T-helper 17 cell (primary cell): ENCODE data around the gene PIN1. TPM values are rescaled to one million over a fixed set of nuclear protein-coding genes. Genes with fewer than 3 reads are reported as not detected.
A peak's percentile ranks its signal among the peaks of the same experiment; 100 is the strongest.
"Not testable (repeated sequence)": the region's sequence is repeated elsewhere in the genome, so short reads cannot be mapped to it uniquely, and the experiment has no call there.

Experiments
- ATAC-seq: fragments of 150-1000 bp; cut with Tn5 transposase; 2 replicates; pipeline ENCODE4 v1.10.0; 2021; ENCODE audit warnings: mild to moderate bottlenecking, moderate library complexity
- DNase-seq, 3 donors: peaks; one replicate each; pipeline versions ENCODE4 v3.0.0 to v3.0.0-alpha.2; 2020 to 2021
- H3K9me3 ChIP-seq: one replicate; pipeline ENCODE4 v1.7.0; 2013; ENCODE audit warnings: low read length, mild to moderate bottlenecking; ENCODE audit not compliant: control insufficient read depth, poor library complexity, severe bottlenecking
- H3K27ac Mint-ChIP-seq: one replicate; pipeline ENCODE4 v1.8.0; 2022; ENCODE audit warnings: mild to moderate bottlenecking, moderate library complexity, mixed read lengths
- H3K27me3 Mint-ChIP-seq: one replicate; pipeline ENCODE4 v1.8.0; 2022; ENCODE audit warnings: mixed read lengths
- H3K36me3 Mint-ChIP-seq: one replicate; pipeline ENCODE4 v1.8.0; 2022; ENCODE audit warnings: low read depth, mixed read lengths
- H3K4me1 Mint-ChIP-seq: one replicate; pipeline ENCODE4 v1.8.0; 2022; ENCODE audit warnings: mild to moderate bottlenecking, mixed read lengths
- H3K4me3 Mint-ChIP-seq: one replicate; pipeline ENCODE4 v1.8.0; 2022; ENCODE audit warnings: mild to moderate bottlenecking, moderate library complexity, mixed read lengths
- total RNA-seq, 4 donors: library from RNA in 2 of 4; stranded (reverse) in 2 of 4; gene quantifications; one replicate each; pipeline ENCODE4 v1.2.3 and lab custom pipeline; 2022 to 2026

Gene PIN1
- total RNA-seq, 2 donors from 2014 or later = 42.3 to 55.2 TPM

GRCh38 chr19:9796113-9796773, 38.9 kb upstream of the PIN1 start:
- peak; percentile 53 for ATAC-seq
- H3K4me3 Mint-ChIP-seq = peak overlapping the region; percentile 47
- peak overlapping the region; percentile 65 for H3K27ac Mint-ChIP-seq

DNA sequence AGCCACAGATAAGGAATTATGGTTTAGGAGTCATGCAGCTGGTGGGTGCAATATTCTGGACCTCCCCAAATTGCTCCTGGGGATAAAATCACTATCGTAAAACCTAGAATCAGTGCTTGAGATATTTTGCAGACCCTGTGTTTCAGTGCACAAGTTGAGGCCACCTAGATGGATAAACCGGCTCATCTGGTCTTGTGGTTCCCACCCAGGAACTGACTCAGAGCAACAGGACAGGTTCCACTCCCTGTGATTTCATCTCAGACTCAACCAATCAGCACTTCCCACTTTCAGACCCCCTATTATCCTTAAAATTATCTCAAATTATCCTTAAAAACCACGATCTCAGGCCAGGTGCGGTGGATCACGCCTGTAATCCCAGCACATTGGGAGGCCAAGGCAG, 37.2 kb upstream of the PIN1 start:
- ATAC-seq (no peak), DNase-seq (no peak)
- H3K4me3 Mint-ChIP-seq = no peak overlapping the region

More at GRCh38 chr19:9796113-9796773, 38.9 kb upstream of the PIN1 start:
- peak; percentile 46 to 76 (median 71) for DNase-seq
- Mint-ChIP-seq H3K27me3 (no peaks in the 10 kb centered on the region), H3K36me3 (no peaks in the 10 kb centered on the region), H3K4me1 (peaks cover 17% of the 10 kb centered on the region)
- no peaks in the 10 kb centered on the region for H3K9me3 ChIP-seq

DNA sequence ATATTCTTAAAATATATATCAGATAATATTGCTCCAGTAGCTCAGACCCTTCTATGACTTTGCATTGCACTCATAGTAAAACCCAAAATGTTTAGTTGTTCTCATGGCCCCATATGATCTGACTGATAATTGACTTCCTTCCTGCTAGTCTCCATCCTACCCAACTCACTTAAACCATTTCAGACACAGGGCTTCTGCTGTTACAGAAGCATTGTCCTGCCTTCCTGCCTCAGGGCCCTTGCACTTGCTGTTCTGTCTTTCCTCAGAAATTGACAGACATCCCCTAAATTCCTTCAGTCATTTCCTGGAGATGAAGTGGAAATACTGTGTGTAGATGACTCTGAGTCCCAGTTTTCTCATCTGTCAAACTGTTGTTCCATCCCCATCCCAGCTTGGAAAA, 36.0 kb upstream of the PIN1 start:
- Mint-ChIP-seq H3K4me1 (peaks cover 15% of the 10 kb centered on the region), H3K27ac (no peak overlapping the region), H3K4me3 (no peak overlapping the region), H3K27me3 (no peaks in the 10 kb centered on the region), H3K36me3 (no peaks in the 10 kb centered on the region)
- DNase-seq = no peak
- no peak for ATAC-seq
- H3K9me3 ChIP-seq = no peaks in the 10 kb centered on the region

More for the DNA sequence above, 37.2 kb upstream of the PIN1 start:
- Mint-ChIP-seq H3K27ac (peak overlapping the region; percentile 81), H3K36me3 (no peaks in the 10 kb centered on the region), H3K27me3 (no peaks in the 10 kb centered on the region), H3K4me1 (peaks cover 15% of the 10 kb centered on the region)
- no peaks in the 10 kb centered on the region for H3K9me3 ChIP-seq

DNA sequence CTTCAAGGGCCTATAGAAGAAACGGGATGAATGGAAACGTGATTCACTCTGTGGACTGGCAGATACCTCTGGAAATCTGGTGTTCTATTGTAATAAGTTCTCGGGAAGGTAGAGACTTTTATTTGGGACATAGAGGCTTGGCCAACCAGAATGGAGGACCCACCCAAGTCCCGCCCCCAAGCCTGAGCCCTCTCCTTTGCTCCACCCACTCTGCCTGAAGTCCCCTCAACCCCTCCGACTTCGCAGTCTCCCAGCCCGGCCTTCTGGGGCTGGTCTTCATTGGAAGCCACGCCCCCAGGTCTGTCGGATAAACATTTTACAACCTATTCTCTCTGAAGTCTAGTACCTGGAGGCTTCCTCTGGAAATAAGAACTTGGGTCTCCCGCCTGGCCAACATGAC, 33.1 kb upstream of the PIN1 start:
- Mint-ChIP-seq H3K27me3 (no peaks in the 10 kb centered on the region), H3K27ac (no peak overlapping the region), H3K4me1 (peaks cover 11% of the 10 kb centered on the region), H3K4me3 (no peak overlapping the region), H3K36me3 (no peaks in the 10 kb centered on the region)
- DNase-seq (no peak), ATAC-seq (no peak)
- no peaks in the 10 kb centered on the region for H3K9me3 ChIP-seq

DNA sequence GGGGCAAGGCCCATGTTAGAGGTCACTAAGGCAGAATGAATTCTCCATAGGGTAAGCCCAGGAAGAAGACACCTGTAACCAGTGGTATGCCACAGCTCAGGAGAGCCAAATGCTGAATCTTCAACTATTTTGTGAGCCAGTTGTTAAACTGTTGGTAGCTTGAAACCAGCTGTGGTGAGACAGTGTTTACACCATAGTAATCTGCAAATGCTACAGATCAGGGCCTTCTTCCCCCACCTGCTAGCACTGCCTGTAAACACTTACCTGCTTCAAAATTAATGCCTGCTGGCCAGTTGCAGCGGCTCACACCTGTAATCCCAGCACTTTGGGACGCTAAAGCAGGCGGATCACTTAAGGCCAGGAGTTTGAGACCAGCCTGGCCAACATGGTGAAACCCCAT, 28.3 kb upstream of the PIN1 start:
- no peaks in the 10 kb centered on the region for H3K9me3 ChIP-seq
- Mint-ChIP-seq H3K36me3 (peaks cover 3% of the 10 kb centered on the region), H3K27me3 (no peaks in the 10 kb centered on the region), H3K4me3 (no peak overlapping the region), H3K4me1 (peaks cover 14% of the 10 kb centered on the region), H3K27ac (peak overlapping the region; percentile 90)
- no peak for DNase-seq
- no peak for ATAC-seq

GRCh38 chr19:9808855-9809824, 26.0 kb upstream of the PIN1 start:
- peak overlapping the region; percentile 90 for H3K27ac Mint-ChIP-seq
- peak overlapping the region; percentile 41 for H3K4me3 Mint-ChIP-seq
- no peaks in the 10 kb centered on the region for H3K9me3 ChIP-seq
- peaks cover 3% of the 10 kb centered on the region for H3K36me3 Mint-ChIP-seq
- ATAC-seq = peak; percentile 92
- H3K27me3 Mint-ChIP-seq = no peaks in the 10 kb centered on the region
- peaks cover 14% of the 10 kb centered on the region for H3K4me1 Mint-ChIP-seq
- DNase-seq = no peak

- no peaks in the 10 kb centered on the region for H3K27me3 Mint-ChIP-seq
- ATAC-seq (no peak), DNase-seq (no peak)
- peaks cover 14% of the 10 kb centered on the region for H3K4me1 Mint-ChIP-seq
- H3K36me3 Mint-ChIP-seq = peaks cover 3% of the 10 kb centered on the region
- no peaks in the 10 kb centered on the region for H3K9me3 ChIP-seq
- no peak overlapping the region for H3K27ac Mint-ChIP-seq
- no peak overlapping the region for H3K4me3 Mint-ChIP-seq
These were observed 24.0 kb upstream of the PIN1 start for GRCh38 chr19:9811139-9811538.

GRCh38 chr19:9818175-9818733, 16.9 kb upstream of the PIN1 start:
- peaks cover 16% of the 10 kb centered on the region for H3K4me1 Mint-ChIP-seq
- peak overlapping the region; percentile 90 for H3K4me3 Mint-ChIP-seq
- H3K36me3 Mint-ChIP-seq = peaks cover 2% of the 10 kb centered on the region
- peak overlapping the region; percentile 86 for H3K27ac Mint-ChIP-seq
- no peak for DNase-seq
- no peaks in the 10 kb centered on the region for H3K9me3 ChIP-seq
- no peaks in the 10 kb centered on the region for H3K27me3 Mint-ChIP-seq
- ATAC-seq = no peak

DNA sequence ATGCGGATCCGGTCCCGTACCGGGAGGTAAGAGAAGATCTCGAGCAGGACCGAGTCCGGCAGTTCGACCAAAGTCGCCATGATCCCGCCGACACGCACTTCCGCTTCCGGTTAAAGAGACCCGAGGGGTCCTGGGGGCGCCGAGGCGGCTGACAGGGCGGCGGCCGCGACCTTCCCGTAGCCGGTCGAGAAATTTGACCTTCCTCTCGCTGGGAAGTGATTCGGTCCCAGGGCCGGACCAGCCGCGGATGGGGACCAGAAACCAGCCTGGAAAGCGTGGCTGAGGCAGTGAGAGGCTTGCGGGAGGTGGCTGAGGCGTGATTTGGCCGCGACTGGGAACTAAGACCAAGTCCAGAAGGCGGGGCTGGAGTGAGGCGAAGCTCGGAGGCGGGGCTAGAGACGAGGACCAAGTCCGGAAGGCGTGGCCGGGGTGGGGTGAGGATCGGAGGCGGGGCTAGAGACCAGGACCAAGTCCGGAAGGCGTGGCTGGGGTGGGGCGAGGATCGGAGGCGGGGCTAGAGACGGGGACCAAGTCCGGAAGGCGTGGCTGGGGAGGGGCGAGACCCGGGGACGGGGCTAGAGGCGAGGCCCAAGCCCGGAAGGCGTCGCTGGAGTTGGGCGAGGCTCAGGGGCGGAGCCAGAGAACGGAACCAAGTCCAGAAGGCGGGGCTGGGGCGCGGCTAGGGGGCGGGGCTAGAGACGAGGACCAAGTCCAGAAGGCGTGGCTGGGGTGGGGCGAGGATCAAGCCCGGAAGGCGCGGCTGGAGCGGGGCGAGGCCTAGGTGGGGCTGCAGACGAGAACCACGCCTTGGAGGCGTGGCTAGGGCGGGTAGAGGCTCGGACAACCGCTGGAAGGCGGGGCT, 16.2 kb upstream of the PIN1 start, which contains the start of gene FBXL12:
TSS of gene FBXL12 (minus strand) at position 346 of the 862 bp plus-strand sequence. CDS start at position 80, 266 bp downstream.
- H3K4me1 Mint-ChIP-seq = peaks cover 16% of the 10 kb centered on the region

DNA sequence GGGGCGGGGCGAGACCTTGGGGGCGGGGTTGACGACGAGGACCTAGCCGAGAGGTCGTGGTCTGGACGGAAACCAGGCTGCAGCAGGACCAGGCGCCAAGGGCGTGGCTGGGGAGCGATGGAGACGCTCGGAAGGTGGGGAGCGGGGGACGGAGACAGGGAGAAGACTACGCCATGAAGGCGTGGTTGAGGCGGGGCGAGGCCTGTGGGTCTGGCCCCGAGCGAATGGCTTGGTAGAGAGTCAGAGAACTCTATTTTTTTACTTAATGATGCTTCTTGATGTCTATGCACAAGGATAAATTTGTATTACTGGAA, 15.6 kb upstream of the PIN1 start:
- no peak for DNase-seq
- peak overlapping the region; percentile 90 for H3K4me3 Mint-ChIP-seq
- peaks cover 16% of the 10 kb centered on the region for H3K4me1 Mint-ChIP-seq
- H3K27ac Mint-ChIP-seq = peak overlapping the region; percentile 86
- H3K36me3 Mint-ChIP-seq = peaks cover 2% of the 10 kb centered on the region
- no peak for ATAC-seq
- H3K9me3 ChIP-seq = no peaks in the 10 kb centered on the region
- no peaks in the 10 kb centered on the region for H3K27me3 Mint-ChIP-seq

More for the DNA sequence above, 16.2 kb upstream of the PIN1 start, which contains the start of gene FBXL12:
- Mint-ChIP-seq H3K27ac (peak within 1 kb of the TSS; percentile 86), H3K27me3 (no peaks in the 10 kb centered on the region), H3K36me3 (peaks cover 2% of the 10 kb centered on the region), H3K4me3 (peak within 1 kb of the TSS; percentile 90)
- DNase-seq = peak; percentile 100
- peak; percentile 91 for ATAC-seq
- no peaks in the 10 kb centered on the region for H3K9me3 ChIP-seq

DNA sequence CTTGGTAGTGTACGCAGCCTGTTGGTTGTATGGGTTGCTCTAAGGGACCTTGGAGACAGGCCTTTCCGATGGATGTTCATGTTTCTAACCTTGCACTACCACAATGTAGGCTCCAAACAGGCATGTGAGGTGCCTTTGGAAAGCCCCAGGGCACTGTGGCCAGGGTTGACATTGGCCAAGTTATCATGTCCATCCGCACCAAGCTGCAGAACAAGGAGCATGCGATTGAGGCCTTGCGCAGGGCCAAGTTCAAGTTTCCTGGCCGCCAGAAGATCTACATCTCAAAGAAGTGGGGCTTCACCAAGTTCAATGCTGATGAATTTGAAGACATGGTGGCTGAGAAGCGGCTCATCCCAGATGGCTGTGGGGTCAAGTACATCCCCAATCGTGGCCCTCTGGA, 15.1 kb upstream of the PIN1 start:
- ATAC-seq, DNase-seq, H3K9me3 ChIP-seq, H3K27me3 Mint-ChIP-seq, H3K36me3 Mint-ChIP-seq: not testable (repeated sequence)
- Mint-ChIP-seq H3K27ac (peak overlapping the region; percentile 86), H3K4me1 (peaks cover 16% of the 10 kb centered on the region), H3K4me3 (peak overlapping the region; percentile 90)

GRCh38 chr19:9823816-9824215, 11.3 kb upstream of the PIN1 start:
- H3K9me3 ChIP-seq = no peaks in the 10 kb centered on the region
- DNase-seq (no peak), ATAC-seq (no peak)
- Mint-ChIP-seq H3K4me1 (peaks cover 22% of the 10 kb centered on the region), H3K27me3 (no peaks in the 10 kb centered on the region), H3K36me3 (peaks cover 5% of the 10 kb centered on the region), H3K27ac (no peak overlapping the region), H3K4me3 (no peak overlapping the region)
